Pancreas (tissue), 10 donors: ENCODE measurements around the gene MAPK8IP2. TPM values are rescaled to one million over a fixed set of nuclear protein-coding genes. Genes with fewer than 3 reads are reported as not detected.

ENCODE experiments used
- ATAC-seq, 4 donors: fragments of 200-7000 bp; cut with Tn5 transposase; one replicate each; pipeline versions ENCODE4 v1.8.0 to v1.9.1; 2020; ENCODE audit warnings: mild to moderate bottlenecking in 4 of 4, moderate library complexity in 4 of 4
- DNase-seq, 6 donors: peaks; one replicate each; pipeline ENCODE4 v3.0.0-alpha.2; 2020
- FAIRE-seq: peaks from 2 replicates; lab custom pipeline; 2012; peaks lifted over from hg19 to GRCh38; lab: Jason Lieb, UNC
- H3K27ac ChIP-seq, 4 donors: fragments of 200-600 bp; sonication (generic); 1 replicate in 3 of 4; 2 replicates in 1 of 4; pipeline versions ENCODE4 v1.5.0 to v1.8.0; 2020
- H3K27me3 ChIP-seq, 4 donors: fragments of 200-600 bp; one replicate each; pipeline ENCODE4 v1.8.0; 2021
- H3K36me3 ChIP-seq, 3 donors: fragments of 200-600 bp; sonication (generic) in 1 of 3; one replicate each; pipeline versions ENCODE4 v1.5.0 to v1.8.0; 2020 to 2021
- H3K4me1 ChIP-seq, 3 donors: fragments of 200-600 bp; one replicate each; pipeline ENCODE4 v1.8.0; 2021
- H3K4me3 ChIP-seq, 4 donors: fragments of 200-600 bp; sonication (generic) in 2 of 4; one replicate each; pipeline versions ENCODE4 v1.5.0 to v1.8.0; 2020 to 2021
- H3K9me3 ChIP-seq, 4 donors: fragments of 200-600 bp; one replicate each; pipeline ENCODE4 v1.8.0; 2021
- CTCF ChIP-seq, 4 donors: fragments of 200-600 bp; sonication (generic) in 3 of 4; IDR thresholded peaks; one replicate each; pipeline versions ENCODE4 v1.5.0 to v1.8.0; 2021; ENCODE audit warnings: antibody characterized with exemption in 4 of 4
- WGBS, 2 donors: extraction: QIAGEN DNeasy Blood & Tissue Kit; methylation state at CpG; one replicate each; pipeline ENCODE4 v1.1.7; 2013; 5-methylcytosine and 5-hydroxymethylcytosine counted together
- intact Hi-C, 3 donors: fragments of 100-400 bp; cut with DNase I; formaldehyde crosslinking; loops; one replicate each; pipeline versions ENCODE4 v1.11.1 to v1.14.2; 2022
- polyA plus RNA-seq, 2 donors: library from polyadenylated mRNA; stranded (reverse); fragments of 200-250 nt; gene quantifications; one replicate each; pipeline ENCODE4 v1.2.3, GENCODE V29; 2013
- total RNA-seq, 6 donors: library from RNA; stranded (reverse); fragmentation: NEBNext Ultra II Directional in 4 of 6; extraction: Animal tissue kit (Norgen Biotek cat#: 25700) in 4 of 6; gene quantifications; one replicate each; pipeline versions ENCODE4 v1.2.1 to v1.2.4, GENCODE V29; 2021 to 2023
- donor health status: healthy with polysubstance abuse.
- donor health status: DM: no; HTN: no; CAD: no; lungs with moderate emphysema.
- donor health status: DM: no; HTN: no; CAD: no.
- donor health status: control.
- donor health status: control.
- donor health status: Bipolar disorder and iron deficiency.
- donor health status: DM: yes; HTN: yes; CAD: no.
- donor health status: DM: no; HTN: no; CAD: no.
- donor health status: DM: no; HTN: no; CAD: no.
- donor health status: DM: yes; HTN: yes; CAD: no.

Gene MAPK8IP2
- total and polyA plus RNA-seq, 8 donors = 1.4 to 10.0 (median 2.6) TPM

GRCh38 chr22:50560034-50560433, 40.6 kb upstream of the MAPK8IP2 start:
- no peak overlapping the region for H3K4me3 ChIP-seq
- intact Hi-C loops = no loop called here
- H3K4me1 ChIP-seq = peaks cover 0 to 3% (median 0%) of the 10 kb centered on the region in 3 donors
- H3K27me3 ChIP-seq = no peaks in the 10 kb centered on the region
- H3K9me3 ChIP-seq = no peaks in the 10 kb centered on the region
- DNase-seq (no peak), ATAC-seq (no peak), FAIRE-seq (no peak)
- no peaks in the 10 kb centered on the region for H3K36me3 ChIP-seq
- no peak overlapping the region for H3K27ac ChIP-seq
- WGBS, 2 donors = 66 to 81% methylated on average over 3 of the region's 3 CpGs
- no peak for TF ChIP-seq CTCF (IDR thresholded peaks at IDR 0.05)

DNA sequence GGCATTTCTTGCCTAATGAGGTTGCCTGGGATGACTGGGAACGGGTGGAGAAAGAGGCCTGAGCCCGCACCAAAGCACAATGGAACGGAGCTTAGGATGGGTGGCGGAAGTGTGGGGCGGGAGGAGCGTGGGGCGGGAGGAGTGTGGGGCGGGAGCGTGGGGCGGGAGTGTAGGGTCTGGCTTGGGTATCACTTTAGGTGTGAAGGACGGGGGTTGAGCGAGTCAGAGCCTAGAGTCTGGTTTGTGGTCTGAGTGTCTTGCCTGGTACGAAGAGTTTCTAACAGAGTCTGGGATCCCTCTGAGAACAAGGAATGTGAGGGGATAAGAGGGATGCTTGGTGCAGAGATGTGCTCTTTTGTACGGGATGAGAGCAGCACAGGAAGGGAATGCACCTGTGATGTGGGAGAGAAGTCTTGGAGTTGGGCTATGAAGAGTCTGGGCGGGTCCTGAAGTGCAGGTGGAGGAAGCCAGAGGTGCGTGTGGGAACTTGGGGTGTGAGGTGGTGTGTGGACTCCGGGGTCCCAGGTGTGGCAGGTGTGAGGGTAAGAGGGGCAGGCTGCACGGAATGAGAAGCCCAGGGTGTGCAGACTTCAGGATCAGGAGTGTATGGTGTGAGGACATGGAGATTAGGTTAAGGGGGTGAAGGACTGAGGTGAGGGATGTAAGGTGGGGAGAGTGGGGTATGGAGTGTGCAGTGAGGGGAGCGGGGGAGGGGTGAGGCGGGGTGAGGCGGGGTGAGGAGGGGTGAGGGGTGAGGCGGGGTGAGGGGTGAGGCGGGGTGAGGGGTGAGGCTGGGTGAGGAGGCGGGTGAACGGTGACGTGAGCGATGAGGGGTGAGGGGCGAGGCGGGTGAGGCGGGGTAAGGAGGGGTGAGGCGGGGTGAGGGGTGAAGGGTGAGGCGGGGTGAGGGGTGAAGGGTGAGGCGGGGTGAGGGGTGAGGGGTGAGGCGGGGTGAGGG, 38.9 kb upstream of the MAPK8IP2 start:
- FAIRE-seq (no peak), ATAC-seq (no peak), DNase-seq (peak in 3 of 6 donors; percentile 28 to 72 (median 47))
- no peaks in the 10 kb centered on the region for H3K9me3 ChIP-seq
- H3K27ac ChIP-seq = no peak overlapping the region
- peaks cover 0 to 3% (median 0%) of the 10 kb centered on the region in 3 donors for H3K4me1 ChIP-seq
- no peak overlapping the region for H3K4me3 ChIP-seq
- H3K27me3 ChIP-seq = no peaks in the 10 kb centered on the region
- WGBS, 2 donors = 74 to 78% methylated on average over 24 to 30 of the region's 34 CpGs
- no peaks in the 10 kb centered on the region for H3K36me3 ChIP-seq
- intact Hi-C loops = no loop called here
- no peak for TF ChIP-seq CTCF (IDR thresholded peaks at IDR 0.05)

GRCh38 chr22:50562523-50563412, 37.8 kb upstream of the MAPK8IP2 start, which contains the start of gene SYCE3:
Gene SYCE3, minus strand, starts transcription at chr22:50562919. Its CDS starts 6,514 bp downstream, at chr22:50556405.
- TF ChIP-seq CTCF (IDR thresholded peaks at IDR 0.05) = peak; percentile 97 to 99 (median 98)
- ATAC-seq (peak; percentile 98 to 99 (median 98)), FAIRE-seq (no peak), DNase-seq (peak; percentile 97 to 100 (median 98))
- no peaks in the 10 kb centered on the region for H3K9me3 ChIP-seq
- no peaks in the 10 kb centered on the region for H3K36me3 ChIP-seq
- H3K4me1 ChIP-seq = peaks cover 0 to 3% (median 0%) of the 10 kb centered on the region in 3 donors
- intact Hi-C loops = no loop called here
- H3K27me3 ChIP-seq = no peaks in the 10 kb centered on the region
- H3K27ac ChIP-seq = peak within 1 kb of the TSS; percentile 59 to 91 (median 82)
- H3K4me3 ChIP-seq = peak within 1 kb of the TSS; percentile 25 to 70 (median 36)
- WGBS, 2 donors = 1 to 2% methylated on average over 55 to 60 of the region's 61 CpGs

DNA sequence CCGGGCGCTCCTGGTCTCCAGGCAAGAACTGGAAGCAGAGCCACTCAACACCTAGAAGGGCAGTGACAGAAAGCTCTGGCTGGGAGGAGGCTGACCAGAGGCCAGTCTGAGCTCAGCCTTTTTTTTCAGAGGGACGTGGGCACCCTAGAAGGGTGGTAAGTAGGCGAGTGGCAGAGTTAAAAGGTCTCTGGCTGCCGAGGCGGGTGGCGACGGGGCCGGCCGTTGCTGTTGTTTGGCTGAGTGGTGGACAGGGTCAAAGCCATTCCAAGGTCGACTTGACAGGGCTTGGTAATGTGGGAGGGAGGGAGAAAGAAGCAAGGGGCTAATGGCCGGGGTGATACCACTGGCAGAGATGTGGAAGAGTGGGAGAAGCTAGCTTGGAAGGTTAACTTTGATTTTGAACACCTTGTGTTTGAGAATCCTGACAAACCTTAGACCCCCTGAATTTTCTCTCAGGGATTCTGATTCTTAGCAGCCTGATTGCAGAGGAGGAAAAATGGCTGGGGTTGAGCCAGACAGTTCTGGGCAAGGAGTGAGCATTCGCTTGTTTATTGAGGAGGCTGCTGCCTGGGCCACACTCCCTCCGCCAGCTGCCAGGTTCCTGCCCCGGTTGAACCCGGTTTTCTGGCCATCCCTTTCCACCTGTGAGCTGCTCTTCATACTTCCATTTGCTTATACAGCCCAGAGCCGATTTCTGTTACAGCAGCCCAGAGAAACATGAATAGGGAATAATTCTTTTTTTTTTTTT, 37.0 kb upstream of the MAPK8IP2 start:
- no peak for TF ChIP-seq CTCF (IDR thresholded peaks at IDR 0.05)
- H3K36me3 ChIP-seq = no peaks in the 10 kb centered on the region
- ATAC-seq (peak; percentile 20 to 39 (median 31)), FAIRE-seq (no peak), DNase-seq (peak in 3 of 6 donors; percentile 41 to 65 (median 52))
- no peaks in the 10 kb centered on the region for H3K27me3 ChIP-seq
- peaks cover 0 to 5% (median 2%) of the 10 kb centered on the region in 3 donors for H3K4me1 ChIP-seq
- peak overlapping the region; percentile 59 to 91 (median 82) for H3K27ac ChIP-seq
- H3K9me3 ChIP-seq = no peaks in the 10 kb centered on the region
- H3K4me3 ChIP-seq = peak overlapping the region; percentile 25 to 70 (median 36)
- intact Hi-C loops = no loop called here
- WGBS, 2 donors = 7 to 10% methylated on average over 17 of the region's 17 CpGs
